ENCODE data around the gene PIK3C3.

- TF ChIP-seq, protein P1, sequence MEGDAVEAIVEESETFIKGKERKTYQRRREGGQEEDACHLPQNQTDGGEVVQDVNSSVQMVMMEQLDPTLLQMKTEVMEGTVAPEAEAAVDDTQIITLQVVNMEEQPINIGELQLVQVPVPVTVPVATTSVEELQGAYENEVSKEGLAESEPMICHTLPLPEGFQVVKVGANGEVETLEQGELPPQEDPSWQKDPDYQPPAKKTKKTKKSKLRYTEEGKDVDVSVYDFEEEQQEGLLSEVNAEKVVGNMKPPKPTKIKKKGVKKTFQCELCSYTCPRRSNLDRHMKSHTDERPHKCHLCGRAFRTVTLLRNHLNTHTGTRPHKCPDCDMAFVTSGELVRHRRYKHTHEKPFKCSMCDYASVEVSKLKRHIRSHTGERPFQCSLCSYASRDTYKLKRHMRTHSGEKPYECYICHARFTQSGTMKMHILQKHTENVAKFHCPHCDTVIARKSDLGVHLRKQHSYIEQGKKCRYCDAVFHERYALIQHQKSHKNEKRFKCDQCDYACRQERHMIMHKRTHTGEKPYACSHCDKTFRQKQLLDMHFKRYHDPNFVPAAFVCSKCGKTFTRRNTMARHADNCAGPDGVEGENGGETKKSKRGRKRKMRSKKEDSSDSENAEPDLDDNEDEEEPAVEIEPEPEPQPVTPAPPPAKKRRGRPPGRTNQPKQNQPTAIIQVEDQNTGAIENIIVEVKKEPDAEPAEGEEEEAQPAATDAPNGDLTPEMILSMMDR (IDR thresholded peaks at IDR 0.05): no peak
- TF ChIP-seq POLR2A (IDR thresholded peaks at IDR 0.05): no peak
Observed at GRCh38 chr18:41942254-41942653, 12.8 kb upstream of the PIK3C3 start.
